Measurements from ENCODE around the gene GFRA4. TPM values are rescaled to one million over a fixed set of nuclear protein-coding genes. Genes with fewer than 3 reads are reported as not detected.

GFRA4 gene
- total RNA-seq, 1 experiment from 2014 or later, result not detected

DNA sequence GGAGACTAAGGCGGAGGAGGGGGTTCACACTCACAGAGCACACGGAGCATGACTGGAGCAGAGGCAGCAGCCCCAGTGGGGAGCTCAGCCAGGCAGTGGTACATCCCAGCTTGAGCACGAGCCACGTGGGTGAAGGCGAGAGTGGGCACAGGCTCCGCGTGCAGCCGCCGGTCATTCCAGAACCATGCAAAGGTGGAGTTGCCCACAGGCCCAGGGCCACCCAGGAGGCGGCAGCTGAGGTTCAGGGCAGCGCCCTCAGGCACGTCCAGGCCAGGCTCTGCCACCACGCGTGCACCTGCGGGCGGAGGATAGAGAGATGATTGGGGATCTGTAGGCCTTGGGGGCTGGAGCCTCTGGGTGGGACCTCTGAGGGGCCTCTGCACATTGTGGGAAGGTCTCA is 28.1 kb upstream of the GFRA4 start:
- intact Hi-C loops (cut with micrococcal nuclease), result no loop called here
- ChIA-PET POLR2A (no interaction called here), CTCF (interaction anchor here (0.6 to 4.2 kb wide), 5 partner anchors 14 to 173 kb away, joined by 3 to 22 read pairs (median 4); no protein-coding TSS in a partner anchor)
- H3K27me3 Mint-ChIP-seq (ENCODE audit: insufficient read depth, unreplicated experiment), result no peaks in the 10 kb centered on the region
- no peaks in the 10 kb centered on the region for H3K36me3 Mint-ChIP-seq (ENCODE audit: insufficient read depth, unreplicated experiment)
- no peak overlapping the region for H3K27ac Mint-ChIP-seq (ENCODE audit: low read depth, unreplicated experiment)
- no peaks in the 10 kb centered on the region for H3K9me3 Mint-ChIP-seq (ENCODE audit: unreplicated experiment)
- no peak for DNase-seq (ENCODE audit: unreplicated experiment)
- BruUV-seq (replicated peaks), result no TSS peak
- no peak overlapping the region for H3K4me3 Mint-ChIP-seq (ENCODE audit: unreplicated experiment)
- peaks cover 15% of the 10 kb centered on the region for H3K4me1 Mint-ChIP-seq (ENCODE audit: insufficient read depth, unreplicated experiment)
- TF ChIP-seq, protein P1, sequence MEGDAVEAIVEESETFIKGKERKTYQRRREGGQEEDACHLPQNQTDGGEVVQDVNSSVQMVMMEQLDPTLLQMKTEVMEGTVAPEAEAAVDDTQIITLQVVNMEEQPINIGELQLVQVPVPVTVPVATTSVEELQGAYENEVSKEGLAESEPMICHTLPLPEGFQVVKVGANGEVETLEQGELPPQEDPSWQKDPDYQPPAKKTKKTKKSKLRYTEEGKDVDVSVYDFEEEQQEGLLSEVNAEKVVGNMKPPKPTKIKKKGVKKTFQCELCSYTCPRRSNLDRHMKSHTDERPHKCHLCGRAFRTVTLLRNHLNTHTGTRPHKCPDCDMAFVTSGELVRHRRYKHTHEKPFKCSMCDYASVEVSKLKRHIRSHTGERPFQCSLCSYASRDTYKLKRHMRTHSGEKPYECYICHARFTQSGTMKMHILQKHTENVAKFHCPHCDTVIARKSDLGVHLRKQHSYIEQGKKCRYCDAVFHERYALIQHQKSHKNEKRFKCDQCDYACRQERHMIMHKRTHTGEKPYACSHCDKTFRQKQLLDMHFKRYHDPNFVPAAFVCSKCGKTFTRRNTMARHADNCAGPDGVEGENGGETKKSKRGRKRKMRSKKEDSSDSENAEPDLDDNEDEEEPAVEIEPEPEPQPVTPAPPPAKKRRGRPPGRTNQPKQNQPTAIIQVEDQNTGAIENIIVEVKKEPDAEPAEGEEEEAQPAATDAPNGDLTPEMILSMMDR (IDR thresholded peaks at IDR 0.05; ENCODE audit: unreplicated experiment), result no peak

DNA sequence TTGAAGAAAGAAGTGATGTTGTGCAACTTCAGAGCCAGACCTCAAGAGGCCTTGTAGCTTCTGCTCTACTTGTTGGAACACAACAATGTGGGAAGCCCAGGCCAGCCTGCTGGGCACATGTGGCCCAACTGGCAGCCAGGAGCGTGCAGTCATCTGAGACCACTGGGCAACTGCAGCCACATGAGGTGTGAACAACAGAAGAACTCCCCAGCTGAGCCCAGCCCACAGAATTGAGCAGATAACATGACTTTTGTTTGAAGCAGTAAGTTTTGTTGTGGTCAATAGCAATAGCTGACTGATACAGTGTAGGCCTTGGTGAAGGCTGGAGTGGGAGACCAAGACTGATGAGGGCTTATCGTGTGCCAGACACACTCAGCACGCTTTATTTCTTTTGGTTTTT is 27.2 kb upstream of the GFRA4 start:
- ChIA-PET POLR2A (no interaction called here), CTCF (interaction anchor here (0.6 to 4.2 kb wide), 2 partner anchors 20 to 303 kb away, joined by 3 to 22 read pairs; no protein-coding TSS in a partner anchor)
- Mint-ChIP-seq H3K4me3 (ENCODE audit: unreplicated experiment) (no peak overlapping the region), H3K27ac (ENCODE audit: low read depth, unreplicated experiment) (no peak overlapping the region), H3K9me3 (ENCODE audit: unreplicated experiment) (no peaks in the 10 kb centered on the region), H3K27me3 (ENCODE audit: insufficient read depth, unreplicated experiment) (no peaks in the 10 kb centered on the region), H3K36me3 (ENCODE audit: insufficient read depth, unreplicated experiment) (no peaks in the 10 kb centered on the region), H3K4me1 (ENCODE audit: insufficient read depth, unreplicated experiment) (peaks cover 16% of the 10 kb centered on the region)
- no TSS peak for BruUV-seq (replicated peaks)
- no peak for DNase-seq (ENCODE audit: unreplicated experiment)
- TF ChIP-seq, protein P1 (IDR thresholded peaks at IDR 0.05; ENCODE audit: unreplicated experiment), result no peak
- intact Hi-C loops (cut with micrococcal nuclease), result no loop called here

DNA sequence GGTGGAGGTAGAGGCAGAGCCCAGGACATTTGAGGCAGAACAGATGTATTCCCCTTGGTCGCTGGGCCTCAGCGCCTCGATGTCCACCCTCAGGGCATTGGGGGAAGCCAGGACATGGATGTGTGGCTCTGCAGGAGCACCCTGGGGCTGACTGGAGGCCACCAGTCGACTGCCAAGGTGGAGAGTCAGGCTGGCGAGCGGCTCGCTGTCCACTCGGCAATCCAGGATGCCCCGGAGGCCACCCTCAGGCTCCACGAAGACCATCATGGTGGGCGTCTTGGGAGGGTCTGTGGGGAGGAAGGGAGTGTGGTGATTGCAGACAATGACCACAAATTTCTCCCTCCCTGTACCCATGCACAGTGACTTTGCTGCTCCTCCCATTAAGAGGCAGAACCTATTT is 26.8 kb upstream of the GFRA4 start:
- H3K27me3 Mint-ChIP-seq (ENCODE audit: insufficient read depth, unreplicated experiment), result no peaks in the 10 kb centered on the region
- H3K36me3 Mint-ChIP-seq (ENCODE audit: insufficient read depth, unreplicated experiment), result no peaks in the 10 kb centered on the region
- no peak overlapping the region for H3K27ac Mint-ChIP-seq (ENCODE audit: low read depth, unreplicated experiment)
- H3K4me3 Mint-ChIP-seq (ENCODE audit: unreplicated experiment), result no peak overlapping the region
- peaks cover 16% of the 10 kb centered on the region for H3K4me1 Mint-ChIP-seq (ENCODE audit: insufficient read depth, unreplicated experiment)
- ChIA-PET POLR2A (interaction anchor here (0.7 kb wide), 1 partner anchor 290 kb away, joined by 4 read pairs; no protein-coding TSS in a partner anchor), CTCF (interaction anchor here (4.2 to 5.8 kb wide), 2 partner anchors 14 to 21 kb away, joined by 22 to 51 read pairs; no protein-coding TSS in a partner anchor)
- no peak for DNase-seq (ENCODE audit: unreplicated experiment)
- no peaks in the 10 kb centered on the region for H3K9me3 Mint-ChIP-seq (ENCODE audit: unreplicated experiment)
- TF ChIP-seq, protein P1 (IDR thresholded peaks at IDR 0.05; ENCODE audit: unreplicated experiment), result no peak
- no TSS peak for BruUV-seq (replicated peaks)
- intact Hi-C loops (cut with micrococcal nuclease), result no loop called here

GRCh38 chr20:3687655-3688054 is 24.5 kb upstream of the GFRA4 start:
- no TSS peak for BruUV-seq (replicated peaks)
- Mint-ChIP-seq H3K27me3 (ENCODE audit: insufficient read depth, unreplicated experiment) (no peaks in the 10 kb centered on the region), H3K27ac (ENCODE audit: low read depth, unreplicated experiment) (no peak overlapping the region), H3K9me3 (ENCODE audit: unreplicated experiment) (no peaks in the 10 kb centered on the region), H3K36me3 (ENCODE audit: insufficient read depth, unreplicated experiment) (no peaks in the 10 kb centered on the region), H3K4me3 (ENCODE audit: unreplicated experiment) (no peak overlapping the region), H3K4me1 (ENCODE audit: insufficient read depth, unreplicated experiment) (peaks cover 16% of the 10 kb centered on the region)
- peak; percentile 60 for DNase-seq (ENCODE audit: unreplicated experiment)
- TF ChIP-seq, protein P1 (IDR thresholded peaks at IDR 0.05; ENCODE audit: unreplicated experiment), result no peak
- ChIA-PET POLR2A (interaction anchor here (0.7 to 1.6 kb wide), 7 partner anchors 10 to 325 kb away, joined by 3 to 6 read pairs (median 3); no protein-coding TSS in a partner anchor), CTCF (interaction anchor here (0.6 to 6.5 kb wide), 9 partner anchors 9 to 246 kb away, joined by 3 to 51 read pairs (median 5); no protein-coding TSS in a partner anchor)
- intact Hi-C loops (cut with micrococcal nuclease), result no loop called here

All from MCF 10A (cell line).